Measurements from ENCODE around the gene INTS14. TPM values are rescaled to one million over a fixed set of nuclear protein-coding genes. Genes with fewer than 3 reads are reported as not detected.

INTS14 gene
- total RNA-seq (2022; extraction: Qiagen RNA extraction): 43.6 to 48.8 TPM (median 43.7 TPM) in 5 replicates

DNA sequence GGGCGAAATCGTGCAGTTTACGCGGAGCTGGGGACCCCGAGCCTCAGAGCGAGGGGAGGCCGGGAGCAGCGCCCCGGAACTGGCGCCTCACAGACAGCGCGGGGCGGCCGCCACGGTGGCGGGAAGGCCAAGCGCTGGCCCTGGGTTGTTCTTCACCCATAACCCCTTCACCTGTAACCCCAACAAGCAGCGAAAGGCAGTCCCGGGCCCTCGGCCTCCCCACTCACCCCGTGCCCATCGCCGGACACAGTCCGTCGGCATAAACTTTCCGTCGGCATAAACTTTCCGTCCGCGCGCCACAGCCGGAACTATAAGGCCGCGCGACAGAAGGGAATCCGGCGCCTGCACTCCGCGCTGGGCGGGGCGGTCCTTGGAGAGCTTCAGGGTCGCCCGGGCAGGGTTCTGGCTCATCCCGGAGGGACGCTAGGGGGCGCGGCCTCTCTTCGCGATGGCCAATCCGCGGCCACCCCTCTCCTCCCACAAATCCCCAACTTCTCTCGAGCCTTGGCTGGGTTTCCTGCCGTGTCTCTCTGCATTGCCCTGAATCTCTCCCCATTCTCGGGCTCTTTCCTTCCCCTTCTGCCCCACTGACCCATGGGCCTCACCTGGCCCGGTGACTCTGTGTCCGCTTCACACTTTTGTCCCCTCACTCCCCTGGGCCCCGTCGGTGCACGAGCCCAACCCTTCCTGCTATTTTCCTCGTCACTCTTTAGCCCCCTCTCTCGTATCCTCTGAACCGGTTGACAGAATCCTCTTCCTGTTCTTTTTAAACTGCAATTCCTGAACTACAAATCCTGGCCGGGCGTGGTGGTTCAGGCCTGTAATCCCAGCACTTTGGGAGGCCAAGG lies at the start of gene INTS14:
INTS14 (minus strand) TSS at position 261 of the 848 bp plus-strand sequence. CDS start 3,751 bp downstream, outside the sequence.

DNA sequence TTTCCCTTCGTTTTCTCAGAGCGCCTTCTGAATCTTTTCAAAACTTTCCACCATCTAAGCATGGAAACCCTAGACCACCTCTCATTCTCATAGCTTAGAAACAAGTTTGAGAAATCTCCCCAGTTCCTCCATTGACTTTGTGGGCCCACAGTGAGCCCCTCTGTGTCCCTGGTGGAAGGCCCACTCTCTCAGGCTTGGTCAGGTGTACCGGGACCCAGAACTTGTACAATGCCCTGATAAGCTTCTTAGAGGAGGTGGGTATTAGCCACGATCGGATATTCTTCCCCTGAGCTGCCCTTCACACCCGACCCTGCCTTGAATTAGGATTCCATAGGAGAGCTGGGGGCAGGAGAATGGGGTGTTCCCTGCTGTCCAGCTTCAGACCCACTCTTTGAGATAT lies 10.7 kb upstream of the INTS14 start, which contains the start of gene SLC24A1:
SLC24A1 (plus strand) TSS at position 301 of the 400 bp plus-strand sequence. CDS start 2,143 bp downstream, outside the sequence.

DNA sequence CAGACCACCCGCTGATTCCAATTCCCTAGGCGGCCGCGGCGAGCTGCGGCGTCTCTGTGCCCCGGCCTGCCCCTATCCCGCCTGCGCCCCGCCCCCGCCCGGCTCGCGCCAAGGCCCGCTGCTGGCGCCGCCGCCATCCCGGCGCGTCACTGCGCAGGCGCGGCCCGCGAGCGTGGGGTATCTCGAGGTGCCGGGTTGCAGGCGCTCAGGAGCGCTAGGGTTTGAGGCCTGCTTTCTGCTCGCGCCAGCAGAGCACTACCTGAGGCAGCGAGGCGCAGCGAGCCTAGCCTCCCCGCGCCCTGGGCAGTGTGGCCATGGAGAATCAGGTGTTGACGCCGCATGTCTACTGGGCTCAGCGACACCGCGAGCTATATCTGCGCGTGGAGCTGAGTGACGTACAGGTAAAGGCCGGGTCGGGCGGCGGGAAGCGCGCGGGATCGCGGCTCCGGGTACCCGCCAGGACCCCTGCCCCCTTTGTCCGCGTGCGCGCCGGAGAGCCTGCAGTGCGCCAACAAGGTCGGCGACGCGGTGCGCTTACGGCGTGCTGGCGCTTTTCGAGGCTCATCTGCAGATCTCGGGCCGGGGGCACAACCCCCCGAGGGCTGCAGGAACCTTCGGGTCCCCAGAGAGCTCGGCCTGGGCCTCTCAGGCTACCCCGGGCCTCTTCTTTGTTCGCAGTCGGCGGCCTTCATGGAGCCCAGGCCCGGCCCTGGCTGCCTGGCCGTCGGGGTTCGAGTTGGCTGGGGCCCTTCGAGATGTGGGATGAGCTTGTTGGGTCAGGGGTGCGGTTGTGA lies 80.4 kb downstream of the INTS14 start, which contains the start of gene HACD3:
HACD3 (plus strand) TSS at position 146 of the 794 bp plus-strand sequence; CDS start at position 315, 169 bp downstream.

Other genes starting within 250 kb of the INTS14 start
- 0.05 to 0.16 TPM (median 0.10 TPM) in 4 of 5 replicates, not detected in the other for gene IGDCC3, start 233.1 kb downstream of the INTS14 start, total RNA-seq (2022; extraction: Qiagen RNA extraction)
- gene IGDCC4, start 188.2 kb downstream of the INTS14 start, total RNA-seq (2022; extraction: Qiagen RNA extraction): 2.3 to 3.0 TPM (median 2.6 TPM) in 5 replicates
- gene DPP8, start 93.4 kb downstream of the INTS14 start, total RNA-seq (2022; extraction: Qiagen RNA extraction): 19.9 to 27.0 TPM (median 25.2 TPM) in 5 replicates
- 132 to 149 TPM (median 144 TPM) in 5 replicates for gene HACD3, start 80.7 kb downstream of the INTS14 start, total RNA-seq (2022; extraction: Qiagen RNA extraction)
- gene SLC24A1, start 10.8 kb upstream of the INTS14 start, total RNA-seq (2022; extraction: Qiagen RNA extraction): 2.5 to 4.9 TPM (median 3.9 TPM) in 5 replicates
- 5.5 to 7.3 TPM (median 6.5 TPM) in 5 replicates for gene DENND4A, start 181.2 kb upstream of the INTS14 start, total RNA-seq (2022; extraction: Qiagen RNA extraction)

All from A549 treated with CORT108297 at 1 μM for 4 hours (cell line).